ENCODE results near the gene KRT26. TPM values are rescaled to one million over a fixed set of nuclear protein-coding genes. Genes with fewer than 3 reads are reported as not detected.

KRT26 gene
- total RNA-seq, 1 donor from 2014 or later, result not detected

- no peaks in the 10 kb centered on the region for H3K36me3 Mint-ChIP-seq (ENCODE audit: low read depth)
- H3K9me3 Mint-ChIP-seq, result no peaks in the 10 kb centered on the region
- TF ChIP-seq, protein P1, sequence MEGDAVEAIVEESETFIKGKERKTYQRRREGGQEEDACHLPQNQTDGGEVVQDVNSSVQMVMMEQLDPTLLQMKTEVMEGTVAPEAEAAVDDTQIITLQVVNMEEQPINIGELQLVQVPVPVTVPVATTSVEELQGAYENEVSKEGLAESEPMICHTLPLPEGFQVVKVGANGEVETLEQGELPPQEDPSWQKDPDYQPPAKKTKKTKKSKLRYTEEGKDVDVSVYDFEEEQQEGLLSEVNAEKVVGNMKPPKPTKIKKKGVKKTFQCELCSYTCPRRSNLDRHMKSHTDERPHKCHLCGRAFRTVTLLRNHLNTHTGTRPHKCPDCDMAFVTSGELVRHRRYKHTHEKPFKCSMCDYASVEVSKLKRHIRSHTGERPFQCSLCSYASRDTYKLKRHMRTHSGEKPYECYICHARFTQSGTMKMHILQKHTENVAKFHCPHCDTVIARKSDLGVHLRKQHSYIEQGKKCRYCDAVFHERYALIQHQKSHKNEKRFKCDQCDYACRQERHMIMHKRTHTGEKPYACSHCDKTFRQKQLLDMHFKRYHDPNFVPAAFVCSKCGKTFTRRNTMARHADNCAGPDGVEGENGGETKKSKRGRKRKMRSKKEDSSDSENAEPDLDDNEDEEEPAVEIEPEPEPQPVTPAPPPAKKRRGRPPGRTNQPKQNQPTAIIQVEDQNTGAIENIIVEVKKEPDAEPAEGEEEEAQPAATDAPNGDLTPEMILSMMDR (conservative IDR thresholded peaks at IDR 0.05), result no peak
- H3K4me1 Mint-ChIP-seq, result no peaks in the 10 kb centered on the region
- no peak overlapping the region for H3K27ac Mint-ChIP-seq (ENCODE audit: unreplicated experiment)
- no peak overlapping the region for H3K4me3 Mint-ChIP-seq
- DNase-seq (ENCODE audit: low read depth, low spot score), result no peak
- peaks cover 25% of the 10 kb centered on the region for H3K27me3 Mint-ChIP-seq (ENCODE audit: low read depth)
Observed at GRCh38 chr17:40720899-40721298, 51.1 kb downstream of the KRT26 start.

DNA sequence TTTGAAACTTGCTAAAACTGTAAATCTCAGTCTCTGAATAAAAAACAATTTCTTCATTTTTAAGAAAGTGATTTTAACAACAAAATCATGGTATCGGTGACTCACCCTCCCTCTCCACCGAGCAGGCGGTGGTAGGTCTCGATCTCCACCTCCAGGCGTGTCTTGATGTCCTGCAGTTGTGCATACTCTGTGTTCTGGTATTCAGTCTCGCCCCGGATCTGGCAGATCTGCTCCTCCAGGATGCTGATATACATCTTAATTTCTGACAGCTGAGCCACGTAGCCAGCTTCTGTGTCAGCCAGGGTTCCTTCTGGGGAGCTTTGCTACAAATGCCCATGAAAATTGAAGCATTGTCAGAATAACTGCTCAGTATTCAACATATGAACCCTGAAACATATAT, 53.1 kb downstream of the KRT26 start:
- no peak for DNase-seq (ENCODE audit: low read depth, low spot score)
- H3K4me1 Mint-ChIP-seq, result no peaks in the 10 kb centered on the region
- H3K4me3 Mint-ChIP-seq, result no peak overlapping the region
- peaks cover 15% of the 10 kb centered on the region for H3K27me3 Mint-ChIP-seq (ENCODE audit: low read depth)
- H3K27ac Mint-ChIP-seq (ENCODE audit: unreplicated experiment), result no peak overlapping the region
- no peaks in the 10 kb centered on the region for H3K9me3 Mint-ChIP-seq
- TF ChIP-seq, protein P1 (conservative IDR thresholded peaks at IDR 0.05), result no peak
- no peaks in the 10 kb centered on the region for H3K36me3 Mint-ChIP-seq (ENCODE audit: low read depth)

GRCh38 chr17:40717776-40718175, 54.2 kb downstream of the KRT26 start:
- no peak overlapping the region for H3K27ac Mint-ChIP-seq (ENCODE audit: unreplicated experiment)
- H3K4me1 Mint-ChIP-seq, result no peaks in the 10 kb centered on the region
- no peaks in the 10 kb centered on the region for H3K36me3 Mint-ChIP-seq (ENCODE audit: low read depth)
- peaks cover 12% of the 10 kb centered on the region for H3K27me3 Mint-ChIP-seq (ENCODE audit: low read depth)
- H3K4me3 Mint-ChIP-seq, result no peak overlapping the region
- TF ChIP-seq, protein P1 (conservative IDR thresholded peaks at IDR 0.05), result no peak
- no peak for DNase-seq (ENCODE audit: low read depth, low spot score)
- no peaks in the 10 kb centered on the region for H3K9me3 Mint-ChIP-seq

Other genes with a start within 250 kb of the KRT26 start
- 0.32 and 0.33 TPM in 2 replicates for gene CCR7, start 206.7 kb downstream of the KRT26 start, total RNA-seq
- gene SMARCE1, start 124.4 kb downstream of the KRT26 start, total RNA-seq, result 205 and 240 TPM in 2 replicates
- gene KRT222, start 107.0 kb downstream of the KRT26 start, total RNA-seq, result 0.23 TPM in 1 of 2 replicates, not detected in the other
- gene KRT24, start 68.4 kb downstream of the KRT26 start, total RNA-seq, result not detected in 2 replicates
- not detected in 2 replicates for gene KRT25, start 16.9 kb downstream of the KRT26 start, total RNA-seq
- gene KRT27, start 10.3 kb upstream of the KRT26 start, total RNA-seq, result not detected in 2 replicates
- not detected in 2 replicates for gene KRT28, start 27.8 kb upstream of the KRT26 start, total RNA-seq
- gene KRT10, start 50.4 kb upstream of the KRT26 start, total RNA-seq, result 33.2 and 39.1 TPM in 2 replicates
- gene KRT12, start 95.0 kb upstream of the KRT26 start, total RNA-seq, result not detected in 2 replicates
- gene KRT20, start 113.0 kb upstream of the KRT26 start, total RNA-seq, result not detected in 2 replicates
- gene KRT23, start 165.4 kb upstream of the KRT26 start, total RNA-seq, result not detected in 2 replicates
- gene KRT39, start 194.7 kb upstream of the KRT26 start, total RNA-seq, result not detected in 2 replicates
- gene KRT40, start 212.1 kb upstream of the KRT26 start, total RNA-seq, result not detected in 2 replicates
- not detected in 2 replicates for gene KRTAP3-3, start 222.0 kb upstream of the KRT26 start, total RNA-seq
- gene KRTAP3-2, start 227.7 kb upstream of the KRT26 start, total RNA-seq, result not detected in 2 replicates
- gene KRTAP3-1, start 236.9 kb upstream of the KRT26 start, total RNA-seq, result not detected in 2 replicates